ENCODE results near the gene GAD1.

GAD1 gene

GRCh38 chr2:170816504-170817092, at the start of gene GAD1:
Gene GAD1, plus strand, starts transcription at chr2:170816887. Its CDS starts 1,705 bp downstream, at chr2:170818592.
- DNase-seq, result peak; percentile 86

DNA sequence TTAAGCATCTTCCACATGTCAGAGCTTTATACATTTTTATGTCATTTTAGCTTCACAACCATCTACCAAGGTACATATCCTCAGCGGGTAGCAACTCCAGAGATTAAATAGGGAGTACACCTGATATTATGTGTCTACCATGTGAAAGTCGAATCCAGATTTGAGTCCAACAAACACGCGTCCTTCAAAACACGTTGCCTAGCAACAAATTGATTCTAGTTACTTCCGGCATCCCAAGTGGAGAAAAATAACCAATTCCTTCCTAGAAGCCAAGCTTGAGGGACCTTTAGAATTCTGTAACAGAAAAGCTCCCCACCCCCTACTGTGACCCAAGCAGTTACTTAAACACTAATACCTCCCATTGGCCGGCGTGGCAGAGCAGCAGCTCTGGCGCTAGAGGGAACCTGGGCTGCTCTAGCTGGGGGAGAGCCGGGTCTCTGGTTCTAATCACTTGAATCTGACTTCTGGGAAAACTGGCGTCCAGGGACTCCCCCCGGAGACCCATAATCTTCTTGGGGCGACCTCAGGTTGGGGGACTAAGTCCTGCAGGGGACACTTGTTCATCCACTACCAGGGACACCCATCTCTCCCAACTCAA, 46.6 kb upstream of the GAD1 start, which contains the start of gene ERICH2:
Gene ERICH2 (plus strand): TSS at position 371 of the 598 bp plus-strand sequence. CDS start 304 bp downstream, outside the sequence.
- peak; percentile 41 for DNase-seq

- peak; percentile 84 for DNase-seq
These were observed 45.9 kb upstream of the GAD1 start for GRCh38 chr2:170770606-170771420.

DNA sequence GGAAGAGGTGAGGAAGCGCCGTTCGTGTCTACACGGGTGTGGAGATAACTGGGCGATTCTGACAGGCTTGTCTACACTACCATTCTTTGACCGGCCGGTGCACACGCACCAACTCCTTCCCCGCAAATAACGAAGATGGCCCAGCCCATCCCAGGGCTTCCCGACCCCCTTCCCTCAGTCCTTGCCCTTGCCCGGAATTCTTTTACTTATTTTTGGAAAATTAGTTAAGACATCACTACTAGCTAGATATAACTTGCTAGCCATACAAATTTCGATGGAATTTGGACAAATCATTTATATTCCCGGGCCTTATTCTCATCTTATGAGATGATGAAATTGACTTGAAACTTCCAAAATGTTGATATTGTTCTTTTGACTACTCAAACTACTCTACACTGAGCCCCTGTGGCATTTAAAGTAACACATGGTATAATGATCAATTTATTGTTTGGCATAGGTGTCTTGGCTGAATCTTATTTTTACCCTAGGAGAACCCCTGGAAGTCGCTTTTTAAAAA, 45.2 kb upstream of the GAD1 start:
- DNase-seq, result no peak

- DNase-seq, result no peak
These were observed 44.4 kb upstream of the GAD1 start for GRCh38 chr2:170772295-170772694.

- no peak for DNase-seq
These were observed 42.6 kb upstream of the GAD1 start for GRCh38 chr2:170774074-170774473.

DNA sequence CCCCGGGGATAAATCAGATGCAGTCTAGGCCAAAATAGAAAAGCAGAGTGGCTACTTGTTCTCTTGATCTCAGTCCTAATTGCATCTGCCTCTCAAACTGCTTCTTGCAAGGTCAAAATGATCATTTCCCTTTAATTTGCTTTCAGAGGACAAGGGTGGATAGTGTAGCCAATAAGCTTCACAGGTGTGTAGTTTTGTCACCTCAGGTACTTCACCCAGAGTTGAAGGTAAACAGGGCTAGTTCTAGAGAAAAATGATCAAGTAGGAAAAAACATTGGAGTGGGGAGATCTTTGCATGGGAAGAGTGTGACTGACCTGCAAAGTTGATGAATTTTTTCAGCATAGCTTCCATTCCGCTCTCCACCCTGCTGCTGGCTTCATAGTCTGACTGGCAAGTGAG, 37.8 kb upstream of the GAD1 start:
- DNase-seq, result no peak

GRCh38 chr2:170779304-170779703, 37.4 kb upstream of the GAD1 start:
- no peak for DNase-seq

GRCh38 chr2:170782673-170783072, 34.0 kb upstream of the GAD1 start:
- DNase-seq, result no peak

DNA sequence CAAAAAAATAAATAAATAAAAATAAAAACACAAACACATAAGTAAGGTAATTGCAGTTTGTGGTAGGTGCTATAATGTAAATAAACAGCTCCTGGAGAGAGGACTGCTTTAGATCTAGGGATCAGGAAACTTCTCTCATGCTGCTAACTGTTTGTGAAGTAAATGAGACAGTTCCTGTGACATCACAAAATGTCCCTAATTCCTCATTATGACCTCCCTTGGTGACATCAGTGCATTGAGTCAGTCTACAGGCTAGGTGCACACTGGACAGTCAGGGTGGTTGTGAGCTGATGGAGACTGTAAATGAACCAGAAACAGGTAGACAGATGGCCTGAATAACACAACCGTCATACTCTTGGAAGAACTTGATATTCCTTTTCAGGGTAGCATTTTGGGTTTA, 33.1 kb upstream of the GAD1 start:
- no peak for DNase-seq

GRCh38 chr2:170798996-170799395, 17.7 kb upstream of the GAD1 start:
- DNase-seq, result no peak

GRCh38 chr2:170806548-170806947, 10.1 kb upstream of the GAD1 start:
- DNase-seq, result no peak

DNA sequence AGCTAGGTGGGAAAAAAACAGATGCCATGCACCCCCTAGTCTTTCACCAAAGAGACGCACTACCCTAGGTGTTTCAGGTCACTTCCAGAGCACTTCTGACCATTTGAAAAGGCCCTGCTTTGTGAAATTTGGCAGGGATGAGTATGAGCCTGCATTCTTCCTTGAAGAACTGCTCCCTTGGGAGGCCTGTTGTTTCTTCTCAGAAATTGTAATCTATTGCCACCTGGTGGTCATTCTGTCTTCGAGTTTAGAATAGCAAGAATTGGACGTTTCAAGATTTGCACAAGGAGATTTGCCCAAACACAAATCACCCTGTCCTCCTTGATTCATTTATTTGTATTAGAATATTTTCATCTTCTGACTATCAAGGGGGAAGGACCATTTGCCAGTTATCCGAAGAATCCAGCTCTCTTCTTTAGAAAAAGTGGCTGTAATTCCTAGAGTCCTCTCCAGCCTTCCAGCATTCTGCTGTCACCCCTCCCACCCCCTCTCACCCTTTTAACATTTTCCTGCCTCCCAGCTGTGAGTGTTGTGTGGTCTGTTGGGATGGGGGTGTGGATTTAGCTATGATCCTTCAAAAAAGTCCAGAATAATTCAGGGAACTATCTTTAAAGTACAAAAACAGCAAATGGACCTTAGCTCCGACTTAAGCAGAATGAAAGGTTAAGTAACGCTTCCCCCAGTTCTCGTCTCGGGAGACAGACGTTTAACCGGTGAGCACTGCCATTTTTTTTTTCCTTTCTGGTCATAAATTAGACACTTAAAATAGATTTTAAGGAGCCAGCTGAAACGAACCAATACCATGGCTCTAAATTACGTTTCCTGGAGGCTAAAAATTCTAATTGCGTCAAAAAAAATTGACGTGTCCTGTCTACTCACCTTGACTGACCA, 3.7 kb upstream of the GAD1 start:
- peak; percentile 74 for DNase-seq

DNA sequence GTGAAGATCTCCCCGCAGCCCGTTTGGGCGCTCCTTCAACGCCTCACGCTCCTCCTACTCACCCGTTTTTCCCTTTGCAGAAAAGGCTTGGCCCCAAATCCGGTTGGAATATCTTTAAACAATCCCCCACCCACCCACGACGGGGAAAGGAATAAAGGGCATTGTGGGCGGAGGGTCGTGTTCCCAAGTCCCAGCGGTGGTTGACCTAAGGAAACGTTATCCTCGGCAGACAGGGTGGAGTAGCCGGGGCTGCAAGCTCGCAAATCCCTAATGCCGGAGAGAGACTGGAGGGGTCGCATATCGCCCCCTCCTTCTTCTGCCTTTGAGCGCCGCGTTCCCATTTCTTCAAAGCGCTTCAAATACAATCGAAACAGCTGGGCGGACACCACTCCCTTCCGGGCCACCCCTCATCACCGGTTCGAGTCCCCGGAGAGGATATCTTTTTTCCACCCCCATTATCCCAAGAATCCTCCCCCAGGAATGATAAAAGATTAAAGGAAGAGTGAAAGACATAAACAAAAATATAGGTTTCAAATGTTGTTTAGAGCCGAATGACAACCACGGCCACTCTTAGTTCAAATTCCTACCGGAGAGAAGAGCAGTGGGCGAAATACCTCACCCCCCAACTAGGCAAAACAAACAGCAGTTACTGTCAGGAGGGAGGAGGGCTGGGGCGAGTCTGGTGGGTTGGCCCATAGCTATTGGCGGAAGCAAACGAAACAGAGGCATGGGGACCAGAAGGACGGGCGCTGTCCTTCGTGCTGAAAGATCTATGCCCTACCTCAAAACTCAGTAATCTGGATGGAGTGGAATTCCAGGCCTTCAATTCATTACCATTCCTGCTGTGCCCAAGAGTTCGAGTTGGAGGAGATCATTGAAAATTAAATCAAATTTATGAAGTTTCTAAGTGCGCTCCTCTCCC, 2.8 kb upstream of the GAD1 start:
- DNase-seq, result peak; percentile 21

GRCh38 chr2:170814533-170815230, 2.0 kb upstream of the GAD1 start:
- DNase-seq, result peak; percentile 73

GRCh38 chr2:170815311-170815710, 1.4 kb upstream of the GAD1 start:
- no peak for DNase-seq

DNA sequence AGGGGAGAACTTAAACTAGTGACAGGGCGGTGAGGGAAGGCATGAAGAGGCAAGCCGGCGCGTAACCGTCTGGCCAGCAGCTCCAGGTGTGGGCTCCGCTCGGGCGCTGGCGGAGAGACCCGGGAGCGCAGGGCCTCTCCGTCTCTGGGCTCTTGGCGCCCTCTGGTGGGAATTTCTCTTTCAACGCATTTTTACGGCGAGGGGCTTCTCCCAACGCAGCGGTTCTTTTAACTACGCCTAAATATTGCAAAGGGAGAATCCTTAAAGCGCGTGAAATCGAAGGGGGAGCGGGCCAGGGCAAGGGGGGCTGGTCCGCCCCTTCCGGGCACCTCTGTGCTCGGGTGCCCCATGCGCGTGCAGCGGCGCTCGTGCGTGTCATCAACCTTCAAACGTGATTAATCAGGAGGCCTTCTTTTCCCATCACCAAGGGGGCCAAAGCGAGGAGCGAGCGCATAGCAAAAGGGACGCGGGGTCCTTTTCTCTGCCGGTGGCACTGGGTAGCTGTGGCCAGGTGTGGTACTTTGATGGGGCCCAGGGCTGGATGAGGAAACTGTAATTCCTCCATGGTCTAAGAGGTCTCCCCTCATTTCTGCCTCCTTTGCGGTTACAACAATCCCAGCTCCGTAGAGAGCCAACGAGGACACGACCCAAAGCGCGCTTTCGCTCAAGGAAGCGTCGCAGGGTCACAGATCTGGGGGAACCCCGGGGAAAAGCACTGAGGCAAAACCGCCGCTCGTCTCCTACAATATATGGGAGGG, 762 bp upstream of the GAD1 start:
- peak; percentile 75 for DNase-seq

DNA sequence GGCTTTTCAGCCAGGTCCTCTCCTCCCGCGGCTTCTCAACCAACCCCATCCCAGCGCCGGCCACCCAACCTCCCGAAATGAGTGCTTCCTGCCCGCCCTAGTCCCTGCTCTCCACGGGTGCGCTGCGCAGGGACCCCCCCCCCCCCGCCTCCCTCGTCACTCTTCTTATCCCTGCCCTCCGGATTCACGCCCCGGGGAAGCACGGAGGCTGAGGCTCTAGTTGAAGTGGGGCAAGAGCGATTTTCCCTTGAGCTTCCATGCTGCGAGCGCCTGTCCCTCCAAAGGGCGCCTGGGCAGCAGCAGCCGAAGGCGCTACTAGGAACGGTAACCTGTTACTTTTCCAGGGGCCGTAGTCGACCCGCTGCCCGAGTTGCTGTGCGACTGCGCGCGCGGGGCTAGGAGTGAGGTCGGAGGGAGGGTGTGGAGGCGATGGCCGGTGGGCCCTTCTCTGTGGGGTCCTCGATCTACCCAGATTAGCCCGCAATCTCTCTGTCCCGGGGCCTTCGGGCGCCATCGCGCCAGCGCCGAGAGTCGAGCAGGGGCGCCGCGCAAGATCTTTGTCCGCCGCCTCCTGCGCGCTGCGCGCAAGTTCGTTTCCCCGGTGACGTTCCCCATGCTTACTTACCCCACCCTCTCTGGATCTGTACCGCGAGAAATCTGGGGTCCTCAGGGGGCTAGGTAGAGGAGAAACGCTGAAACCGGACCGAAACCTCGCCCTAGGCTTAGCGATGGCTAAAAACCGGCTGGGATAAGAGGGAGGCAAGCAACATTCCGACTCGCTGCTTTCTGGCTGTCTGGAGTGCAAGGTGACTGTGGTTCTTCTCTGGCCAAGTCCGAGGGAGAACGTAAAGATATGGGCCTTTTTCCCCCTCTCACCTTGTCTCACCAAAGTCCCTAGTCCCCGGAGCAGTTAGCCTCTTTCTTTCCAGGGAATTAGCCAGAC, 677 bp downstream of the GAD1 start:
- DNase-seq, result peak; percentile 61
